A673 (cell line): ENCODE results near the gene ATRIP.

Experiments used
- CTCF ChIP-seq: fragments of 300-800, 200-600 bp; sonication (generic); conservative IDR thresholded peaks from 2 replicates; pipeline ENCODE4 v1.5.1; 2017; ENCODE audit warnings: low read depth, mild to moderate bottlenecking, antibody characterized with exemption, low read length, moderate library complexity, mixed read lengths
- EZH2 ChIP-seq: fragments of 200-600 bp; sonication (generic); IDR thresholded peaks from 2 replicates; pipeline ENCODE4 v1.6.1; 2017; ENCODE audit warnings: borderline replicate concordance, low read depth, mild to moderate bottlenecking, mixed read lengths, antibody characterized with exemption, low read length; ENCODE audit not compliant: poor library complexity, severe bottlenecking

GRCh38 chr3:48408823-48409281, 37.7 kb upstream of the ATRIP start:
- TF ChIP-seq CTCF (no peak), EZH2 (no peak)
